ENCODE data around the gene SEC24D. TPM values are rescaled to one million over a fixed set of nuclear protein-coding genes. Genes with fewer than 3 reads are reported as not detected.
A peak's percentile ranks its signal among the peaks of the same experiment; 100 is the strongest.
"Not testable (repeated sequence)": the region's sequence is repeated elsewhere in the genome, so short reads cannot be mapped to it uniquely, and the experiment has no call there.

Gene SEC24D
- total RNA-seq, result 66.7 TPM

GRCh38 chr4:118835571-118836300, at the start of gene SEC24D:
Gene SEC24D (minus strand): TSS chr4:118836126. CDS start chr4:118833696, 2,430 bp downstream.
- DNase-seq (ENCODE audit: low spot score), result peak; percentile 90

- no peak for DNase-seq (ENCODE audit: low spot score)
These were observed 48.8 kb upstream of the SEC24D start for GRCh38 chr4:118884716-118885115.

- no peak for DNase-seq (ENCODE audit: low spot score)
These were observed 47.9 kb upstream of the SEC24D start for GRCh38 chr4:118883861-118884260.

GRCh38 chr4:118881512-118882146, 45.7 kb upstream of the SEC24D start:
- no peak for DNase-seq (ENCODE audit: low spot score)

- DNase-seq (ENCODE audit: low spot score), result no peak
These were observed 43.5 kb upstream of the SEC24D start for GRCh38 chr4:118879409-118879808.

GRCh38 chr4:118878507-118878906, 42.6 kb upstream of the SEC24D start:
- not testable (repeated sequence) for DNase-seq (ENCODE audit: low spot score)

- no peak for DNase-seq (ENCODE audit: low spot score)
These were observed 41.9 kb upstream of the SEC24D start for GRCh38 chr4:118877797-118878196.

- DNase-seq (ENCODE audit: low spot score), result no peak
These were observed 36.3 kb upstream of the SEC24D start for GRCh38 chr4:118872181-118872580.

- DNase-seq (ENCODE audit: low spot score), result no peak
These were observed 33.9 kb upstream of the SEC24D start for GRCh38 chr4:118869808-118870342.

GRCh38 chr4:118867311-118868067, 31.6 kb upstream of the SEC24D start:
- no peak for DNase-seq (ENCODE audit: low spot score)

- DNase-seq (ENCODE audit: low spot score), result no peak
These were observed 30.5 kb upstream of the SEC24D start for GRCh38 chr4:118866442-118866841.

GRCh38 chr4:118865091-118865708, 29.3 kb upstream of the SEC24D start:
- DNase-seq (ENCODE audit: low spot score), result peak; percentile 52

- DNase-seq (ENCODE audit: low spot score), result no peak
These were observed 22.9 kb upstream of the SEC24D start for GRCh38 chr4:118858779-118859178.

GRCh38 chr4:118857760-118858159, 21.8 kb upstream of the SEC24D start:
- no peak for DNase-seq (ENCODE audit: low spot score)

GRCh38 chr4:118850488-118851173, 14.7 kb upstream of the SEC24D start:
- no peak for DNase-seq (ENCODE audit: low spot score)

GRCh38 chr4:118849867-118850487, 14.1 kb upstream of the SEC24D start:
- no peak for DNase-seq (ENCODE audit: low spot score)

GRCh38 chr4:118848901-118849300, 13.0 kb upstream of the SEC24D start:
- DNase-seq (ENCODE audit: low spot score), result no peak

GRCh38 chr4:118848242-118848641, 12.3 kb upstream of the SEC24D start:
- no peak for DNase-seq (ENCODE audit: low spot score)

- no peak for DNase-seq (ENCODE audit: low spot score)
These were observed 11.1 kb upstream of the SEC24D start for GRCh38 chr4:118846979-118847378.

- no peak for DNase-seq (ENCODE audit: low spot score)
These were observed 9.7 kb upstream of the SEC24D start for GRCh38 chr4:118845552-118846050.

- DNase-seq (ENCODE audit: low spot score), result no peak
These were observed 7.3 kb upstream of the SEC24D start for GRCh38 chr4:118843237-118843636.
